Natural killer cell (primary cell): Measurements from ENCODE around the gene MUC5B. TPM values are rescaled to one million over a fixed set of nuclear protein-coding genes. Genes with fewer than 3 reads are reported as not detected.

Experiments used
- ATAC-seq, 3 donors: fragments of 150-1000 bp in 2 of 3; fragments of 200-7000 bp in 1 of 3; cut with Tn5 transposase; 1 replicate in 1 of 3; 2 replicates in 2 of 3; pipeline ENCODE4 v1.10.0; 2021; ENCODE audit warnings: mild to moderate bottlenecking in 2 of 3, moderate library complexity in 2 of 3
- DNase-seq, 2 donors: peaks; one replicate each; pipeline versions ENCODE4 v3.0.0 to v3.0.0-alpha.2; 2013 to 2021; ENCODE audit warnings: mixed read lengths in 1 of 2
- H3K27ac ChIP-seq: one replicate; pipeline ENCODE4 v1.5.1; 2013; ENCODE audit warnings: mild to moderate bottlenecking, low read length
- H3K27me3 ChIP-seq: one replicate; pipeline ENCODE4 v1.6.1; 2013; ENCODE audit warnings: low read length; ENCODE audit not compliant: control insufficient read depth, insufficient read depth
- H3K36me3 ChIP-seq: one replicate; pipeline ENCODE4 v1.6.1; 2013; ENCODE audit warnings: low read length; ENCODE audit not compliant: control insufficient read depth, insufficient read depth
- H3K4me1 ChIP-seq: one replicate; pipeline ENCODE4 v1.6.1; 2013; ENCODE audit warnings: low read length; ENCODE audit not compliant: control insufficient read depth, insufficient read depth
- H3K4me3 ChIP-seq: one replicate; pipeline ENCODE4 v1.5.1; 2013; ENCODE audit warnings: low read length
- H3K9me3 ChIP-seq: one replicate; pipeline ENCODE4 v1.6.1; 2013; ENCODE audit warnings: low read length; ENCODE audit not compliant: control insufficient read depth, insufficient read depth
- H3K27ac Mint-ChIP-seq, 2 donors: one replicate each; pipeline ENCODE4 v1.8.0; 2022; ENCODE audit warnings: mild to moderate bottlenecking in 2 of 2, mixed read lengths in 2 of 2, moderate library complexity in 1 of 2
- H3K27me3 Mint-ChIP-seq, 2 donors: one replicate each; pipeline ENCODE4 v1.8.0; 2022; ENCODE audit warnings: low read depth in 2 of 2, mixed read lengths in 2 of 2
- H3K36me3 Mint-ChIP-seq: one replicate; pipeline ENCODE4 v1.8.0; 2022; ENCODE audit warnings: mixed read lengths
- H3K4me1 Mint-ChIP-seq, 2 donors: one replicate each; pipeline ENCODE4 v1.8.0; 2022; ENCODE audit warnings: mixed read lengths in 2 of 2
- H3K4me3 Mint-ChIP-seq: one replicate; pipeline ENCODE4 v1.8.0; 2022; ENCODE audit warnings: mild to moderate bottlenecking, moderate library complexity, mixed read lengths
- H3K9me3 Mint-ChIP-seq, 2 donors: one replicate each; pipeline ENCODE4 v1.8.0; 2022; ENCODE audit warnings: mixed read lengths in 2 of 2
- CTCF ChIP-seq: fragments of 200-600 bp; IDR thresholded peaks from one replicate; pipeline ENCODE4 v1.8.0; 2022; ENCODE audit warnings: antibody characterized with exemption
- WGBS: methylation state at CpG from one replicate; pipeline ENCODE4 v1.1.7; 2013; ENCODE audit warnings: missing lambda C conversion rate; ENCODE audit not compliant: insufficient coverage; 5-methylcytosine and 5-hydroxymethylcytosine counted together
- intact Hi-C: fragments of 100-400 bp; cut with micrococcal nuclease; formaldehyde crosslinking; loops from one replicate; pipeline ENCODE4 v1.14.2; 2022
- total RNA-seq, 4 donors: library from RNA; stranded (reverse); fragments of 120-200 nt in 1 of 4; gene quantifications; one replicate each; pipeline versions ENCODE4 v1.2.3 to v1.2.4, GENCODE V29; 2013 to 2022

The MUC5B gene
- total RNA-seq, 3 donors from 2014 or later (not counting 1 experiment from before 2014, with no cell fraction given): not detected

- TF ChIP-seq CTCF: no peak
- Histone ChIP-seq H3K9me3 (no peaks in the 10 kb centered on the region), H3K4me1 (no peaks in the 10 kb centered on the region), H3K27ac (no peak overlapping the region), H3K36me3 (no peaks in the 10 kb centered on the region), H3K4me3 (no peak overlapping the region), H3K27me3 (no peaks in the 10 kb centered on the region)
- no peak overlapping the region for H3K27ac Mint-ChIP-seq
- ATAC-seq: no peak
- no peak overlapping the region for H3K4me3 Mint-ChIP-seq
- H3K27me3 Mint-ChIP-seq: no peaks in the 10 kb centered on the region
- H3K9me3 Mint-ChIP-seq: no peaks in the 10 kb centered on the region
- no peaks in the 10 kb centered on the region for H3K36me3 Mint-ChIP-seq
- no peaks in the 10 kb centered on the region for H3K4me1 Mint-ChIP-seq
- intact Hi-C loops: no loop called here
- WGBS: 88% methylated on average over 43 of the region's 43 CpGs
- peak in 1 of 2 donors; percentile 12 for DNase-seq
These were observed 29.3 kb upstream of the MUC5B start for GRCh38 chr11:1193326-1194230.

- 94% methylated on average over 59 of the region's 59 CpGs for WGBS
- Mint-ChIP-seq H3K4me3 (no peak overlapping the region), H3K27me3 (no peaks in the 10 kb centered on the region), H3K4me1 (no peaks in the 10 kb centered on the region), H3K27ac (no peak overlapping the region), H3K36me3 (no peaks in the 10 kb centered on the region), H3K9me3 (no peaks in the 10 kb centered on the region)
- ATAC-seq (no peak), DNase-seq (peak in 1 of 2 donors; percentile 13)
- TF ChIP-seq CTCF: no peak
- Histone ChIP-seq H3K27me3 (no peaks in the 10 kb centered on the region), H3K4me1 (no peaks in the 10 kb centered on the region), H3K27ac (no peak overlapping the region), H3K9me3 (no peaks in the 10 kb centered on the region), H3K36me3 (no peaks in the 10 kb centered on the region), H3K4me3 (no peak overlapping the region)
- intact Hi-C loops: no loop called here
These were observed 28.5 kb upstream of the MUC5B start for GRCh38 chr11:1194231-1194976.

GRCh38 chr11:1194977-1195681 lies 27.7 kb upstream of the MUC5B start:
- no peak for TF ChIP-seq CTCF
- H3K9me3 ChIP-seq: no peaks in the 10 kb centered on the region
- no peaks in the 10 kb centered on the region for H3K9me3 Mint-ChIP-seq
- H3K4me1 Mint-ChIP-seq: no peaks in the 10 kb centered on the region
- H3K4me3 ChIP-seq: no peak overlapping the region
- H3K27ac Mint-ChIP-seq: no peak overlapping the region
- no peaks in the 10 kb centered on the region for H3K36me3 ChIP-seq
- H3K4me3 Mint-ChIP-seq: no peak overlapping the region
- H3K4me1 ChIP-seq: no peaks in the 10 kb centered on the region
- H3K27ac ChIP-seq: no peak overlapping the region
- ATAC-seq (no peak), DNase-seq (peak in 1 of 2 donors; percentile 1)
- H3K27me3 Mint-ChIP-seq: no peaks in the 10 kb centered on the region
- no peaks in the 10 kb centered on the region for H3K36me3 Mint-ChIP-seq
- intact Hi-C loops: no loop called here
- 83% methylated on average over 29 of the region's 32 CpGs for WGBS
- H3K27me3 ChIP-seq: no peaks in the 10 kb centered on the region
